H9 (cell line): ENCODE measurements around the gene DCDC2C. TPM values are rescaled to one million over a fixed set of nuclear protein-coding genes. Genes with fewer than 3 reads are reported as not detected.

ENCODE experiments used
- DNase-seq: peaks from one replicate; pipeline ENCODE4 v3.0.0-alpha.2; 2017
- H2AFZ ChIP-seq: one replicate; pipeline ENCODE4 v1.6.1; 2013; ENCODE audit warnings: mild to moderate bottlenecking, low read length, control low read depth, moderate library complexity
- H2AK5ac ChIP-seq: 2 replicates; pipeline ENCODE4 v1.6.1; 2013; ENCODE audit warnings: low read length, control low read depth, mixed read lengths; ENCODE audit not compliant: insufficient read length
- H2BK120ac ChIP-seq: one replicate; pipeline ENCODE4 v1.6.1; 2013; ENCODE audit warnings: low read depth, mild to moderate bottlenecking, low read length, control low read depth, inconsistent platforms; ENCODE audit not compliant: poor library complexity, severe bottlenecking
- H2BK12ac ChIP-seq: 2 replicates; pipeline ENCODE4 v1.6.1; 2013; ENCODE audit warnings: low read length, control low read depth, mixed read lengths, low read depth; ENCODE audit not compliant: insufficient read length
- H2BK15ac ChIP-seq: 2 replicates; pipeline ENCODE4 v1.6.1; 2013; ENCODE audit warnings: low read depth, low read length, control low read depth
- H2BK20ac ChIP-seq: one replicate; pipeline ENCODE4 v1.6.1; 2013; ENCODE audit warnings: low read depth, mild to moderate bottlenecking, low read length, control low read depth, inconsistent platforms; ENCODE audit not compliant: poor library complexity, severe bottlenecking
- H2BK5ac ChIP-seq: 2 replicates; pipeline ENCODE4 v1.6.1; 2013; ENCODE audit warnings: low read length, control low read depth, mixed read lengths; ENCODE audit not compliant: insufficient read length
- H3K14ac ChIP-seq: 2 replicates; pipeline ENCODE4 v1.6.1; 2013; ENCODE audit warnings: low read length, control low read depth; ENCODE audit not compliant: insufficient read depth
- H3K18ac ChIP-seq: 2 replicates; pipeline ENCODE4 v1.6.1; 2013; ENCODE audit warnings: low read depth, mild to moderate bottlenecking, mixed read lengths, low read length, control low read depth; ENCODE audit not compliant: insufficient read length
- H3K23ac ChIP-seq: 2 replicates; pipeline ENCODE4 v1.6.1; 2013; ENCODE audit warnings: low read length, control low read depth, mixed read lengths, low read depth; ENCODE audit not compliant: insufficient read length
- H3K23me2 ChIP-seq: 2 replicates; pipeline ENCODE4 v1.6.1; 2013; ENCODE audit warnings: low read depth, mild to moderate bottlenecking, mixed read lengths, low read length, control low read depth; ENCODE audit not compliant: insufficient read length, poor library complexity, severe bottlenecking
- H3K27ac ChIP-seq: 2 replicates; pipeline ENCODE4 v1.5.1; 2013; ENCODE audit warnings: low read length, control low read depth, mixed read lengths, low read depth; ENCODE audit not compliant: insufficient read length
- H3K27me3 ChIP-seq: 2 replicates; pipeline ENCODE4 v1.6.1; 2013; ENCODE audit warnings: low read length, control low read depth, inconsistent platforms; ENCODE audit not compliant: insufficient read depth
- H3K4ac ChIP-seq: 2 replicates; pipeline ENCODE4 v1.6.1; 2013; ENCODE audit warnings: low read depth, mild to moderate bottlenecking, control low read depth, inconsistent platforms, low read length, moderate library complexity
- H3K4me1 ChIP-seq: 2 replicates; pipeline ENCODE4 v1.6.1; 2013; ENCODE audit warnings: low read length, control low read depth, inconsistent platforms; ENCODE audit not compliant: insufficient read depth
- H3K4me2 ChIP-seq: 2 replicates; pipeline ENCODE4 v1.6.1; 2013; ENCODE audit warnings: low read length, control low read depth, mixed read lengths; ENCODE audit not compliant: insufficient read length, insufficient read depth
- H3K56ac ChIP-seq: 2 replicates; pipeline ENCODE4 v1.6.1; 2013; ENCODE audit warnings: low read depth, mild to moderate bottlenecking, mixed read lengths, low read length, control low read depth; ENCODE audit not compliant: insufficient read length
- H3K79me1 ChIP-seq: 2 replicates; pipeline ENCODE4 v1.6.1; 2013; ENCODE audit warnings: low read depth, mild to moderate bottlenecking, moderate library complexity, low read length, control low read depth, inconsistent platforms; ENCODE audit not compliant: insufficient read depth, poor library complexity, severe bottlenecking
- H3K79me2 ChIP-seq: 2 replicates; pipeline ENCODE4 v1.6.1; 2013; ENCODE audit warnings: low read length, control low read depth, inconsistent platforms; ENCODE audit not compliant: insufficient read depth
- H3K9ac ChIP-seq: 2 replicates; pipeline ENCODE4 v1.6.1; 2013; ENCODE audit warnings: low read length, control low read depth, mixed read lengths; ENCODE audit not compliant: insufficient read length; ENCODE audit errors: extremely low read depth
- H3K9me3 ChIP-seq: one replicate; pipeline ENCODE4 v1.6.1; 2013; ENCODE audit warnings: low read depth, low read length, inconsistent platforms; ENCODE audit not compliant: control insufficient read depth
- H3T11ph ChIP-seq: one replicate; pipeline ENCODE4 v1.6.1; 2013; ENCODE audit warnings: mild to moderate bottlenecking, low read length, control low read depth, inconsistent platforms
- H4K20me1 ChIP-seq: one replicate; pipeline ENCODE4 v1.6.1; 2013; ENCODE audit not compliant: control insufficient read depth, insufficient read length, insufficient read depth
- H4K5ac ChIP-seq: 2 replicates; pipeline ENCODE4 v1.6.1; 2013; ENCODE audit warnings: low read depth, mild to moderate bottlenecking, mixed read lengths, low read length, control low read depth; ENCODE audit not compliant: insufficient read length
- H4K8ac ChIP-seq: replicated peaks from 2 replicates; pipeline ENCODE4 v1.6.1; 2013; ENCODE audit warnings: low read length, control low read depth, mixed read lengths, low read depth; ENCODE audit not compliant: insufficient read length
- H4K91ac ChIP-seq: 2 replicates; pipeline ENCODE4 v1.6.1; 2013; ENCODE audit warnings: low read depth, mild to moderate bottlenecking, moderate library complexity, mixed read lengths, low read length, control low read depth; ENCODE audit not compliant: insufficient read length
- H3K27ac Mint-ChIP-seq, 3 experiments: 2 replicates in 2 of 3; 3 replicates in 1 of 3; pipeline ENCODE4 v1.8.0; 2020 to 2021; ENCODE audit warnings: mixed read lengths in 3 of 3, mild to moderate bottlenecking in 1 of 3, moderate library complexity in 1 of 3
- H3K27me3 Mint-ChIP-seq: 2 replicates; pipeline ENCODE4 v1.8.0; 2021; ENCODE audit warnings: low read depth, mild to moderate bottlenecking, moderate library complexity, mixed read lengths
- H3K36me3 Mint-ChIP-seq, 3 experiments: 2 replicates in 2 of 3; 3 replicates in 1 of 3; pipeline ENCODE4 v1.8.0; 2020 to 2021; ENCODE audit warnings: low read depth in 3 of 3, mixed read lengths in 3 of 3; ENCODE audit not compliant: insufficient read depth in 1 of 3
- H3K4me1 Mint-ChIP-seq, 2 experiments: 2 replicates each; pipeline ENCODE4 v1.8.0; 2020; ENCODE audit warnings: mixed read lengths in 2 of 2
- H3K4me3 Mint-ChIP-seq, 2 experiments: 2 replicates in 1 of 2; 3 replicates in 1 of 2; pipeline ENCODE4 v1.8.0; 2020 to 2021; ENCODE audit warnings: mild to moderate bottlenecking in 2 of 2, mixed read lengths in 2 of 2, moderate library complexity in 1 of 2
- H3K9me3 Mint-ChIP-seq, 2 experiments: 2 replicates in 1 of 2; 3 replicates in 1 of 2; pipeline ENCODE4 v1.8.0; 2020; ENCODE audit warnings: mild to moderate bottlenecking in 2 of 2, mixed read lengths in 2 of 2, moderate library complexity in 1 of 2
- WGBS: extraction: QIAGEN DNeasy Blood & Tissue Kit; methylation state at CpG from one replicate; pipeline ENCODE4 v1.1.7; 2013; ENCODE audit warnings: missing lambda C conversion rate, low lambda C conversion rate, mixed read lengths; ENCODE audit not compliant: insufficient read length; ENCODE audit errors: extremely low coverage; 5-methylcytosine and 5-hydroxymethylcytosine counted together
- total RNA-seq: library from RNA; stranded (reverse); gene quantifications from 2 replicates; pipeline ENCODE4 v1.2.1, GENCODE V29; 2021
- TF ChIP-seq, protein P1 (sequence below): fragments of 200-600 bp; sonication (generic); conservative IDR thresholded peaks from 3 replicates; pipeline ENCODE4 v1.8.0; 2021; ENCODE audit warnings: antibody characterized with exemption, mild to moderate bottlenecking

The DCDC2C gene
- total RNA-seq, 1 experiment from 2014 or later = not detected

DNA sequence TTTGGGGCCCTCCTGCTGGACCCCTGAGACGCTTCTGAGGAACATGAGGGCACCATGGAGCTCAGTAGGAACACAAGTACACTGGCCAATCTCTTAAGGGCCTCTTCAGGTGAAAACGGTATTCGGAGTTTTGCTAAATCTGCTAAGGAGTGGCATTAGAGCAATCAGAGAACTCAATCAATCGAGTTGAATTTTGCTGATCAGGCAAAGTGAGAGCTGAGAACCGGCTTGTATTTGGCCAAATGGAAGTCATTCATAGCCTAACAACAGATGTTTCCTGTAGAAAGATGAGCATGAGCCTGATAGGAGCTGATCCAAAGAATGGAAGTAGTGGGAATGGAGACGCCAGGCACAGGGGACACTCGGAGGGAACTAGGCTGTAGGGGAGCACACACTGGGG lies 133.7 kb downstream of the DCDC2C start:
- Histone ChIP-seq H3T11ph (no peak overlapping the region), H2BK20ac (no peak overlapping the region), H2BK15ac (no peak overlapping the region), H3K18ac (no peak overlapping the region), H3K27ac (no peak overlapping the region), H3K79me1 (no peaks in the 10 kb centered on the region), H3K56ac (no peak overlapping the region), H3K27me3 (no peaks in the 10 kb centered on the region; the same call in 1 of the 2 replicates), H4K8ac (no peak overlapping the region), H2AK5ac (no peak overlapping the region), H4K5ac (no peak overlapping the region), H3K9ac (no peak overlapping the region), H3K79me2 (no peaks in the 10 kb centered on the region), H3K9me3 (no peaks in the 10 kb centered on the region), H3K23me2 (no peaks in the 10 kb centered on the region), H3K4me2 (no peak overlapping the region), H2BK12ac (no peak overlapping the region), H3K4ac (no peak overlapping the region), H4K91ac (no peak overlapping the region), H2AFZ (no peak overlapping the region), H3K14ac (no peak overlapping the region), H4K20me1 (no peaks in the 10 kb centered on the region), H2BK120ac (no peak overlapping the region), H2BK5ac (no peak overlapping the region), H3K23ac (no peak overlapping the region), H3K4me1 (no peaks in the 10 kb centered on the region)
- DNase-seq = no peak
- Mint-ChIP-seq H3K36me3 (0 out of 7 replicates have a peak, but pooled peaks cover 0 to under 1% (median 0%) of the 10 kb centered on the region in 3 experiments), H3K4me3 (no peak overlapping the region), H3K27me3 (peaks cover 3% of the 10 kb centered on the region; the same call in 1 of the 2 replicates), H3K9me3 (peaks cover 0 to 4% of the 10 kb centered on the region in 2 experiments; a peak in 3 of 5 replicates), H3K4me1 (peaks cover 10 to 13% of the 10 kb centered on the region in 2 experiments), H3K27ac (no peak overlapping the region)
- TF ChIP-seq, protein P1, sequence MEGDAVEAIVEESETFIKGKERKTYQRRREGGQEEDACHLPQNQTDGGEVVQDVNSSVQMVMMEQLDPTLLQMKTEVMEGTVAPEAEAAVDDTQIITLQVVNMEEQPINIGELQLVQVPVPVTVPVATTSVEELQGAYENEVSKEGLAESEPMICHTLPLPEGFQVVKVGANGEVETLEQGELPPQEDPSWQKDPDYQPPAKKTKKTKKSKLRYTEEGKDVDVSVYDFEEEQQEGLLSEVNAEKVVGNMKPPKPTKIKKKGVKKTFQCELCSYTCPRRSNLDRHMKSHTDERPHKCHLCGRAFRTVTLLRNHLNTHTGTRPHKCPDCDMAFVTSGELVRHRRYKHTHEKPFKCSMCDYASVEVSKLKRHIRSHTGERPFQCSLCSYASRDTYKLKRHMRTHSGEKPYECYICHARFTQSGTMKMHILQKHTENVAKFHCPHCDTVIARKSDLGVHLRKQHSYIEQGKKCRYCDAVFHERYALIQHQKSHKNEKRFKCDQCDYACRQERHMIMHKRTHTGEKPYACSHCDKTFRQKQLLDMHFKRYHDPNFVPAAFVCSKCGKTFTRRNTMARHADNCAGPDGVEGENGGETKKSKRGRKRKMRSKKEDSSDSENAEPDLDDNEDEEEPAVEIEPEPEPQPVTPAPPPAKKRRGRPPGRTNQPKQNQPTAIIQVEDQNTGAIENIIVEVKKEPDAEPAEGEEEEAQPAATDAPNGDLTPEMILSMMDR = no peak
- WGBS = no CpG with 5 or more reads among the region's 7 CpGs
